Endodermal cell (in vitro differentiated cells): ENCODE results near the gene SLX9. TPM values are rescaled to one million over a fixed set of nuclear protein-coding genes. Genes with fewer than 3 reads are reported as not detected.
A peak's percentile ranks its signal among the peaks of the same experiment; 100 is the strongest.

Experiments
- DNase-seq: peaks from one replicate; pipeline ENCODE4 v3.0.0-alpha.2; 2017
- H3K27ac ChIP-seq: 2 replicates; pipeline ENCODE4 v1.5.1; 2013; ENCODE audit warnings: mild to moderate bottlenecking, low read depth, low read length, moderate library complexity
- H3K27me3 ChIP-seq: 2 replicates; pipeline ENCODE4 v1.6.1; 2013; ENCODE audit warnings: mild to moderate bottlenecking, low read length, moderate library complexity; ENCODE audit not compliant: insufficient read depth, control insufficient read depth, poor library complexity, severe bottlenecking
- H3K36me3 ChIP-seq: 2 replicates; pipeline ENCODE4 v1.7.0; 2013; ENCODE audit warnings: mild to moderate bottlenecking, low read length, moderate library complexity; ENCODE audit not compliant: control insufficient read depth, insufficient read depth
- H3K4me1 ChIP-seq: one replicate; pipeline ENCODE4 v1.7.0; 2013; ENCODE audit warnings: low read length; ENCODE audit not compliant: control insufficient read depth, insufficient read depth
- H3K4me3 ChIP-seq: 2 replicates; pipeline ENCODE4 v1.5.1; 2013; ENCODE audit warnings: mild to moderate bottlenecking, low read length, moderate library complexity
- H3K9ac ChIP-seq: 2 replicates; pipeline ENCODE4 v1.6.1; 2013; ENCODE audit warnings: mild to moderate bottlenecking, low read length, moderate library complexity; ENCODE audit not compliant: poor library complexity, severe bottlenecking; ENCODE audit errors: extremely low read depth
- H3K9me3 ChIP-seq: 2 replicates; pipeline ENCODE4 v1.6.1; 2013; ENCODE audit warnings: mild to moderate bottlenecking, low read length, moderate library complexity; ENCODE audit not compliant: control insufficient read depth
- H3K27ac Mint-ChIP-seq: 2 replicates; pipeline ENCODE4 v1.8.0; 2020; ENCODE audit warnings: mixed read lengths
- H3K27me3 Mint-ChIP-seq: 2 replicates; pipeline ENCODE4 v1.8.0; 2021; ENCODE audit warnings: mild to moderate bottlenecking, mixed read lengths; ENCODE audit not compliant: insufficient read depth
- H3K36me3 Mint-ChIP-seq: 2 replicates; pipeline ENCODE4 v1.8.0; 2020; ENCODE audit warnings: low read depth, mixed read lengths
- H3K4me1 Mint-ChIP-seq: 2 replicates; pipeline ENCODE4 v1.8.0; 2020; ENCODE audit warnings: mixed read lengths
- H3K4me3 Mint-ChIP-seq: 2 replicates; pipeline ENCODE4 v1.8.0; 2020; ENCODE audit warnings: mild to moderate bottlenecking, moderate library complexity, mixed read lengths
- H3K9me3 Mint-ChIP-seq: 2 replicates; pipeline ENCODE4 v1.8.0; 2020; ENCODE audit warnings: mild to moderate bottlenecking, mixed read lengths
- WGBS, 2 experiments: methylation state at CpG; one replicate each; pipeline versions ENCODE4 v1.1.5 to v1.1.7; 2013; ENCODE audit warnings: missing lambda C conversion rate in 2 of 2, mixed read lengths in 1 of 2; ENCODE audit not compliant: insufficient coverage in 1 of 2, insufficient read length in 1 of 2; 5-methylcytosine and 5-hydroxymethylcytosine counted together
- total RNA-seq, 2 donors: library from RNA; stranded (reverse); fragmentation: NEBNext Ultra II Directional in 1 of 2; extraction: Animal tissue kit (Norgen Biotek cat#: 25700) in 1 of 2; gene quantifications; 2 replicates in 1 of 2; 3 replicates in 1 of 2; pipeline ENCODE4 v1.2.1, GENCODE V29; 2021
- TF ChIP-seq, protein P1 (sequence below): fragments of 200-600 bp; sonication (generic); conservative IDR thresholded peaks from 2 replicates; pipeline ENCODE4 v1.5.0; 2021; ENCODE audit warnings: antibody characterized with exemption, mild to moderate bottlenecking

The SLX9 gene
- total RNA-seq, 2 donors from 2014 or later, result 38.0 to 48.9 TPM

DNA sequence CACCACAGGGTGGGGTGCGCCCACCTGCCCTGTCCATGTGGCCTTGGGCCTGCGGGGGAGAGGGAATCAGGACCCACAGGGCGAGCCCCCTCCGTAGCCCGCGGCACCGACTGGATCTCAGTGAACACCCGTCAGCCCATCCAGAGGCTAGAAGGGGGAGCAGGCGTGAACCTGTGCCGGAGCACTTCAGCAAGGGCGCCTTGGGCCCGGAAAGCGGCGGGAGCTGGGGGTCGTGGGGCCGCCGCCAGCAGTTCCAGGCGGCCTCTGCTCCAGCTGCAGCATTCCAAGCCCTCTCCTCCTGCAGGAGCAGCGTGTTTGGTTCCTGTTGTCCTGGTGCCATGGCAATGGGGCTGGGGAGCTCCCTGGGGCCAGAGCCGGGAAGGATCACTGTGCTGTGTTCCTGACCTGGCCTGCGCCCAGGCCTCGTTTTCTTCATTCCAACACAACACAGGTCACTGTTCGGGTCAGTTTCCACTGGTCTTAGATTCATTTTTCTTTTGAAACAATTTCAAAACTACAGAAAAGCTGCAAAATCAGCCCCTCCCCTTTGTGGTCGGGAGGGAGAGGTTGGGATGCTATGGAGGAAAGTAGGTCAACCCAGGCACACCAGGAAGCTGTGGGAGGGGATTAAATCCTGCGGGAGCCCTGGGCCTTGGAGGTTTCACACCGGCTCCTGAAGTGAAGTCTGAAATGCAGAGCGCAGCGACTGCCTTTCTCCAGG lies 18.8 kb downstream of the SLX9 start:
- Histone ChIP-seq H3K4me3 (no peak overlapping the region), H3K36me3 (peaks cover 56% of the 10 kb centered on the region), H3K9me3 (no peaks in the 10 kb centered on the region), H3K4me1 (no peaks in the 10 kb centered on the region), H3K9ac (no peak overlapping the region), H3K27ac (peak overlapping the region; percentile 85), H3K27me3 (no peaks in the 10 kb centered on the region)
- Mint-ChIP-seq H3K4me3 (no peak overlapping the region), H3K4me1 (peaks cover 4% of the 10 kb centered on the region), H3K27ac (peak overlapping the region; percentile 85), H3K36me3 (peaks cover 52% of the 10 kb centered on the region), H3K27me3 (no peaks in the 10 kb centered on the region), H3K9me3 (no peaks in the 10 kb centered on the region)
- TF ChIP-seq, protein P1, sequence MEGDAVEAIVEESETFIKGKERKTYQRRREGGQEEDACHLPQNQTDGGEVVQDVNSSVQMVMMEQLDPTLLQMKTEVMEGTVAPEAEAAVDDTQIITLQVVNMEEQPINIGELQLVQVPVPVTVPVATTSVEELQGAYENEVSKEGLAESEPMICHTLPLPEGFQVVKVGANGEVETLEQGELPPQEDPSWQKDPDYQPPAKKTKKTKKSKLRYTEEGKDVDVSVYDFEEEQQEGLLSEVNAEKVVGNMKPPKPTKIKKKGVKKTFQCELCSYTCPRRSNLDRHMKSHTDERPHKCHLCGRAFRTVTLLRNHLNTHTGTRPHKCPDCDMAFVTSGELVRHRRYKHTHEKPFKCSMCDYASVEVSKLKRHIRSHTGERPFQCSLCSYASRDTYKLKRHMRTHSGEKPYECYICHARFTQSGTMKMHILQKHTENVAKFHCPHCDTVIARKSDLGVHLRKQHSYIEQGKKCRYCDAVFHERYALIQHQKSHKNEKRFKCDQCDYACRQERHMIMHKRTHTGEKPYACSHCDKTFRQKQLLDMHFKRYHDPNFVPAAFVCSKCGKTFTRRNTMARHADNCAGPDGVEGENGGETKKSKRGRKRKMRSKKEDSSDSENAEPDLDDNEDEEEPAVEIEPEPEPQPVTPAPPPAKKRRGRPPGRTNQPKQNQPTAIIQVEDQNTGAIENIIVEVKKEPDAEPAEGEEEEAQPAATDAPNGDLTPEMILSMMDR, result no peak
- DNase-seq, result no peak
- 68 to 89% methylated on average over 15 to 28 of the region's 28 CpGs for WGBS, 2 experiments

- H3K4me3 ChIP-seq, result no peak overlapping the region
- H3K4me1 ChIP-seq, result no peaks in the 10 kb centered on the region
- H3K27me3 ChIP-seq, result no peaks in the 10 kb centered on the region
- H3K27ac ChIP-seq, result peak overlapping the region; percentile 85
- DNase-seq, result no peak
- H3K9me3 ChIP-seq, result no peaks in the 10 kb centered on the region
- H3K27ac Mint-ChIP-seq, result no peak overlapping the region
- WGBS, 2 experiments, result 94 to 96% methylated on average over 13 to 26 of the region's 26 CpGs
- peaks cover 4% of the 10 kb centered on the region for H3K4me1 Mint-ChIP-seq
- H3K27me3 Mint-ChIP-seq, result no peaks in the 10 kb centered on the region
- TF ChIP-seq, protein P1, result no peak
- H3K9ac ChIP-seq, result no peak overlapping the region
- peaks cover 63% of the 10 kb centered on the region for H3K36me3 ChIP-seq
- no peaks in the 10 kb centered on the region for H3K9me3 Mint-ChIP-seq
- H3K36me3 Mint-ChIP-seq, result peaks cover 58% of the 10 kb centered on the region
- H3K4me3 Mint-ChIP-seq, result no peak overlapping the region
Measured at GRCh38 chr21:44959376-44960091, 19.7 kb downstream of the SLX9 start.

DNA sequence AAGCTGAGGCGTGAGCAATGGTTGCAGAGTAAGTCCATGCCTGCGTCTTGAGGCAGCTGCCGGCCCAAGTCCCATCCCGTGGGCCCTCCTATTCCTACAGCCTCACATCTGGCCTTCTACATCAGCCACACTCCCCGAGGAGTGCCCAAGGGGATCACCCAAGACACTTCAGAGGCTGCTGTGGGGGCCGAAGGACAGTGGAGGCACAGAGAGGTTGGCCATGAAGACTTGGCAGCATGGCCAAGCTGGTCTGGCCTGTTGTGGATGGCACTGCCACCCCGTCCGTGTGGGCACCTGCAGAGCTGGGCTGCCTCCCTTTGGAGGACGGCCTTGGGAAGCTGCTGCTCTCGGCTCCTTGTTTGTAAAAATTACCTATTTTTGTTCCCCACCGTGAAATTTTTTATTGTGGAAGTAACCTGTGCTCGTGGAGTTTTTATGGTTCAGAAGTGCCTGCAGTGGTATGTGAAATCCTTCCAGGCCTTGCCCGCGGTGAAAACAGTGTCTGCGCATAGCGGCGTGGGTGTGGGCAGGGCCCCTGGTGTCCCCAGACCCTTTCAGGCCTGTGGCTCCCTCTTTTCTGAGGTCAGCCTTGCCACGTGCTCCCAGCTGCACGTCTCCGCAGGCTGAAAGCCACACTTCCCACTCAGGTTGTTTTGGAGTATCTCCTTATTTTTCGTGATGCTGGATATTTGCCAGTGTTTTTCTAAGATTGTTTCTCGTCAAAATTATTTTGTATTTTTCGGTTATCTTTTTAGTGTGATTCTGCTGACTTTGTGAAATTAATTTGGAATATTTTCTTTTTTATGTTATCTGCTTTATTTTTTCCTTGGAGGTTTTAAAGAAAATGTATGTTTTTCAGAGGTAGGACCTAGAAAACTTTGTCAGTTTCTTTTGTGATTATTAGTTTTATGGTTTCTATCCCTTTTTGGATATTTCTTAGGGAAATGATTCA lies 20.6 kb downstream of the SLX9 start:
- H3K27me3 Mint-ChIP-seq, result no peaks in the 10 kb centered on the region
- H3K4me3 ChIP-seq, result no peak overlapping the region
- H3K4me1 Mint-ChIP-seq, result peaks cover 4% of the 10 kb centered on the region

More for the DNA sequence above, 20.6 kb downstream of the SLX9 start:
- TF ChIP-seq, protein P1, result no peak
- 94 to 95% methylated on average over 22 to 23 of the region's 23 CpGs for WGBS, 2 experiments
- H3K27ac Mint-ChIP-seq, result no peak overlapping the region
- H3K4me3 Mint-ChIP-seq, result no peak overlapping the region
- no peak for DNase-seq
- H3K9ac ChIP-seq, result no peak overlapping the region
- H3K27ac ChIP-seq, result no peak overlapping the region
- no peaks in the 10 kb centered on the region for H3K9me3 Mint-ChIP-seq
- H3K9me3 ChIP-seq, result no peaks in the 10 kb centered on the region
- no peaks in the 10 kb centered on the region for H3K27me3 ChIP-seq
- peaks cover 66% of the 10 kb centered on the region for H3K36me3 ChIP-seq
- peaks cover 60% of the 10 kb centered on the region for H3K36me3 Mint-ChIP-seq
- H3K4me1 ChIP-seq, result no peaks in the 10 kb centered on the region
